A673 (cell line): ENCODE measurements around the gene SCAI. TPM values are rescaled to one million over a fixed set of nuclear protein-coding genes. Genes with fewer than 3 reads are reported as not detected.

ENCODE experiments used
- Bru-seq: library from RNA; stranded (reverse); fragments of 400-500 nt; gene quantifications from one replicate; lab custom pipeline; 2021; lab: Mats Ljungman, UMichigan
- BruChase-seq, 2 experiments: library from RNA; stranded (reverse); fragments of 400-500 nt; gene quantifications; one replicate each; lab custom pipeline; 2021; lab: Mats Ljungman, UMichigan
- BruUV-seq: library from RNA; stranded (reverse); fragments of 400-500 nt; replicated peaks from 2 replicates; lab custom pipeline; 2021; lab: Mats Ljungman, UMichigan
- CTCF ChIA-PET: fragments of 300-600 bp; sonication (Branson Sonifier 250); formaldehyde crosslinking; loops from one replicate; lab custom pipeline; 2022; ENCODE audit warnings: antibody characterized with exemption; lab: Charles Lee
- POLR2A ChIA-PET: fragments of 300-600 bp; sonication (Branson Sonifier 250); formaldehyde crosslinking; loops from one replicate; lab custom pipeline; 2022; ENCODE audit warnings: antibody characterized with exemption; ENCODE audit not compliant: low non-redundant PET; lab: Charles Lee
- DNase-seq: peaks from one replicate; pipeline ENCODE4 v3.0.0-alpha.2; 2015; ENCODE audit warnings: low spot score
- H3K27ac ChIP-seq: fragments of 200-600 bp; sonication (generic); 2 replicates; pipeline ENCODE4 v1.5.1; 2016; ENCODE audit warnings: mixed run types, low read depth, mild to moderate bottlenecking, mixed read lengths, antibody characterized with exemption, low read length; ENCODE audit not compliant: poor library complexity, severe bottlenecking
- H3K27me3 ChIP-seq: fragments of 200-600 bp; sonication (generic); replicated peaks from 2 replicates; pipeline ENCODE4 v1.6.1; 2017; ENCODE audit warnings: mixed run types, low read depth, mild to moderate bottlenecking, mixed read lengths, antibody characterized with exemption, low read length; ENCODE audit not compliant: insufficient read depth, poor library complexity
- H3K36me3 ChIP-seq: fragments of 200-600 bp; sonication (generic); 2 replicates; pipeline ENCODE4 v1.6.1; 2016; ENCODE audit warnings: mixed run types, mild to moderate bottlenecking, mixed read lengths, antibody characterized with exemption, low read length; ENCODE audit not compliant: insufficient read depth, poor library complexity, severe bottlenecking
- H3K4me1 ChIP-seq: fragments of 200-600 bp; sonication (generic); 2 replicates; pipeline ENCODE4 v1.6.1; 2017; ENCODE audit warnings: mixed run types, mild to moderate bottlenecking, mixed read lengths, antibody characterized with exemption, low read length; ENCODE audit not compliant: insufficient read depth, poor library complexity, severe bottlenecking
- H3K4me3 ChIP-seq: fragments of 200-600 bp; sonication (generic); 2 replicates; pipeline ENCODE4 v1.5.1; 2016; ENCODE audit warnings: low read depth, mixed run types, mild to moderate bottlenecking, mixed read lengths, low read length; ENCODE audit not compliant: poor library complexity, severe bottlenecking
- H3K9me3 ChIP-seq: fragments of 200-600 bp; sonication (generic); 2 replicates; pipeline ENCODE4 v1.6.1; 2016; ENCODE audit warnings: mixed run types, low read depth, mild to moderate bottlenecking, mixed read lengths, antibody characterized with exemption, low read length; ENCODE audit not compliant: poor library complexity, severe bottlenecking
- CTCF ChIP-seq: fragments of 300-800, 200-600 bp; sonication (generic); conservative IDR thresholded peaks from 2 replicates; pipeline ENCODE4 v1.5.1; 2017; ENCODE audit warnings: low read depth, mild to moderate bottlenecking, antibody characterized with exemption, low read length, moderate library complexity, mixed read lengths
- EZH2 ChIP-seq: fragments of 200-600 bp; sonication (generic); IDR thresholded peaks from 2 replicates; pipeline ENCODE4 v1.6.1; 2017; ENCODE audit warnings: borderline replicate concordance, low read depth, mild to moderate bottlenecking, mixed read lengths, antibody characterized with exemption, low read length; ENCODE audit not compliant: poor library complexity, severe bottlenecking
- intact Hi-C: fragments of 100-400 bp; cut with micrococcal nuclease; formaldehyde crosslinking; loops from one replicate; pipeline ENCODE4 v1.10.0; 2022; ENCODE audit not compliant: unreplicated experiment
- long read RNA-seq: library from polyadenylated mRNA; stranded (forward); transcript quantifications from one replicate; pipeline ENCODE4 v2.0.0, GENCODE V29; 2022
- total RNA-seq: library from RNA; stranded (reverse); gene quantifications from 2 replicates; pipeline ENCODE4 v1.2.3, GENCODE V29; 2021

SCAI gene
- 14.1 and 15.1 TPM in 2 replicates for total RNA-seq
- Bru-seq, nascent RNA = percentile 69 among the genes with signal in this experiment
- percentile 68 among the genes with signal in this experiment for BruChase-seq, experiment 1, labeled RNA remaining after a 2-hour chase
- BruChase-seq, experiment 2, labeled RNA remaining after a 6-hour chase = percentile 72 among the genes with signal in this experiment
- long read RNA-seq, full-length matches to known transcripts = 2 of 10 reads
- long read RNA-seq, partial matches to known transcripts = 4 of 10 reads
- long read RNA-seq, other reads (novel, unspliced or antisense) = 4 of 10 reads

- CTCF ChIA-PET = interaction anchor here (0.6 to 0.7 kb wide), 2 partner anchors 133 to 1440 kb away, joined by 4 read pairs; no protein-coding TSS in a partner anchor
- DNase-seq = peak; percentile 100
- Histone ChIP-seq H3K4me3 (peak within 1 kb of the TSS; percentile 64), H3K27ac (peak within 1 kb of the TSS; percentile 48), H3K4me1 (no peaks in the 10 kb centered on the region), H3K9me3 (no peaks in the 10 kb centered on the region), H3K36me3 (peaks cover 5% of the 10 kb centered on the region), H3K27me3 (no peaks in the 10 kb centered on the region)
- no TSS peak for BruUV-seq
- intact Hi-C loops = loop anchor here (1.0 to 10.0 kb wide), 4 partner anchors 45 to 371 kb away; partner anchors contain the start of genes GOLGA1, NR6A1, PPP6C and WDR38
- POLR2A ChIA-PET = no interaction called here
- peak; percentile 99 for TF ChIP-seq CTCF
- no peak for TF ChIP-seq EZH2
Measured at GRCh38 chr9:125143377-125144090, at the start of gene SCAI. Gene SCAI (minus strand): TSS chr9:125143528. CDS start chr9:125143437, 91 bp downstream.

GRCh38 chr9:125190361-125190801 lies 47.1 kb upstream of the SCAI start:
- intact Hi-C loops = no loop called here
- DNase-seq = peak; percentile 10
- BruUV-seq = TSS peak; percentile 95
- CTCF ChIA-PET = no interaction called here
- H3K9me3 ChIP-seq = no peaks in the 10 kb centered on the region
- POLR2A ChIA-PET = interaction anchor here (0.5 kb wide), 1 partner anchor 19 kb away, joined by 3 read pairs; no protein-coding TSS in a partner anchor
- H3K4me1 ChIP-seq = peaks cover 14% of the 10 kb centered on the region
- no peaks in the 10 kb centered on the region for H3K36me3 ChIP-seq
- no peak for TF ChIP-seq CTCF
- no peaks in the 10 kb centered on the region for H3K27me3 ChIP-seq
- peak overlapping the region; percentile 99 for H3K4me3 ChIP-seq
- H3K27ac ChIP-seq = peak overlapping the region; percentile 97

GRCh38 chr9:125189361-125190289 lies 46.3 kb upstream of the SCAI start, which contains the start of gene PPP6C:
Gene PPP6C (minus strand): TSS chr9:125189803. CDS start chr9:125189718, 85 bp downstream.
- Histone ChIP-seq H3K9me3 (no peaks in the 10 kb centered on the region), H3K27me3 (no peaks in the 10 kb centered on the region), H3K36me3 (no peaks in the 10 kb centered on the region), H3K4me1 (peaks cover 14% of the 10 kb centered on the region), H3K4me3 (peak within 1 kb of the TSS; percentile 99), H3K27ac (peak within 1 kb of the TSS; percentile 97)
- BruUV-seq = no TSS peak
- ChIA-PET POLR2A (interaction anchor here (0.5 kb wide), 1 partner anchor 19 kb away, joined by 3 read pairs; no protein-coding TSS in a partner anchor), CTCF (no interaction called here)
- TF ChIP-seq CTCF = peak; percentile 82
- TF ChIP-seq EZH2 = no peak
- intact Hi-C loops = loop anchor here (1.0 to 2.0 kb wide), 2 partner anchors 11 to 47 kb away; partner anchors contain the start of genes RABEPK and SCAI
- DNase-seq = peak; percentile 99
